ENCODE results near the gene GALNT10.

The GALNT10 gene

DNA sequence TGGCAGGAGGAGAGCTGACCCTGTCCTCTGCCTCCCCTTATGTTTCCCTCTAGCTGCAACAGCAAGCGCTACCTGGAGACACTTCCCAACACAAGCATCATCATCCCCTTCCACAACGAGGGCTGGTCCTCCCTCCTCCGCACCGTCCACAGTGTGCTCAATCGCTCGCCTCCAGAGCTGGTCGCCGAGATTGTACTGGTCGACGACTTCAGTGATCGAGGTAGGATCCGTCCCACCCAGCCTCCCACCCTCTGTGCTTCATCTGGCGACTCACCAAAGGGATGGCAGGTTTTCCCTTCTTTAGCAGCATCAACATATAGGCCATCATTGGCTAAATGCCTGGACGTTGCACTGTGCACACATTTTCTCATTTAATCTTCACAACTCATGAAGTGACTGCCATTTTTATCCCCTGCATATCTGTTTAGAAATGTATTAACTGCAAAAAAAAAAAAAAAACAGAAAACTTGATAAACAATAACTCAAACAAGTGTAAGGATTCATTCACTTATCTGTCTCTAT is 139.0 kb downstream of the GALNT10 start:
- DNase-seq, result no peak

DNA sequence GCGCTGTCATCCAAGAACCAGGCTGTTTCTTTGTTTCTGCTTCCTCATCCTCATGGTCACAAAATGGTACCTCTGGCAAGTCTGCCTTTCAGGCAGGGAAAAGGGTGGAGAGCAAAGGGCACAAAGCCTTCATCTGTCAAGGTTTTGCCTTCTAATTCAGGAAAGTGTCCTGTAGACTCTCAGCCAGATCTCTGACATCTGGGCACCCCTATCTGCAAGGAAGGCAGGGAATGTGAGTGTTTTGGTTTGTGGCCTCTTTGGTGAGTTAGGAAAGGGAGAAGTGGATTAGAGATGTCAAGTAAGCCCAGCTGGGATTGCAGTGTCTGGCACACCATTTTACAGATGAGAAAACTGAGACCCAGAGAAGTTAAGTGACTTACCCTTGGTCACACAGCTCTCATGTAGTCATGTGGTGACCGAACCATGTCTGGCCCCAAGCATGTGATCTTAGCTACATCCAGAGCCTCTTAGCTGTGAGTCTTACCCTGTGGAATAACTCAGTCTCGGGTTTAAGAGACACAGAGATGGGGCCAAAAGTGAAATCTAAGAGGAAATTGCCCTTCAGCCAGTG is 139.6 kb downstream of the GALNT10 start:
- DNase-seq, result no peak

DNA sequence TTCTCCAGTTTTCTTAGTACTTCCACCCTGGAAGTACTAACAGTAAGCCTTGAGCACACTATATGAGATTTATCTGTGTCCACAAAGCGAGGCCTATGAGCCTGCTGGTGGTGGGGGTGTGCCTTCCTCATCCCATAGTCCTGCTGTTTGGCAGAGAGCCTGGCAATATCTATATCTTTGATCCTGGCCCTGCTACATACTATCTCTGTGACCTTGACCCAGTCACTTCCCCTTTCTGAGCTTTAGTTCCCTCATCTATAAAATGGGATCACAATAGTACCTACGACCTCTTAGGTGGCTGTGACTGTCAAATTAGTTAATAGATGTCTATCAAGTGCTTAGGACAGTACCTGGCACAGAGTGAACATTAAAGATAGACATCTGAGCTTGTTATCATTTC is 140.7 kb downstream of the GALNT10 start:
- DNase-seq, result no peak

DNA sequence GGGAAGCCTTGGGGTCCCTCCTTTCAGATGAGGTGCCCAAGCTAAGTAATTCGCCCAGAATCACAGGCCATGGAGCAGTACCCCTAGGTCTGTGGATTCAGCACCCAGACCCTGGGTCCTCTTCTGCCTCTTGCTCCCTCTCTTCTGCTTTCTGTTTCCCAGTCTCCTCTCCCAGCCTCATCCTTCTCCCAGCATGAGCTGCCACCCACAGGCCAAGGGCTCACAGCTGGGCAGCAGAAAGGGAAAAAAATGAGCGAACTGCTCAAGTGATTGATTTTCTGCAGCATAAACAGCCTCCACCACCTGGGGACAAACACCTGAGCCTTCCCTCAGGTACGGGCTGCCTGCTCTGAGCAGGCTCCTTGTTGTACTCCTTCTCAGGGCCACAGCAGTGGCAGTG is 141.4 kb downstream of the GALNT10 start:
- DNase-seq, result no peak

DNA sequence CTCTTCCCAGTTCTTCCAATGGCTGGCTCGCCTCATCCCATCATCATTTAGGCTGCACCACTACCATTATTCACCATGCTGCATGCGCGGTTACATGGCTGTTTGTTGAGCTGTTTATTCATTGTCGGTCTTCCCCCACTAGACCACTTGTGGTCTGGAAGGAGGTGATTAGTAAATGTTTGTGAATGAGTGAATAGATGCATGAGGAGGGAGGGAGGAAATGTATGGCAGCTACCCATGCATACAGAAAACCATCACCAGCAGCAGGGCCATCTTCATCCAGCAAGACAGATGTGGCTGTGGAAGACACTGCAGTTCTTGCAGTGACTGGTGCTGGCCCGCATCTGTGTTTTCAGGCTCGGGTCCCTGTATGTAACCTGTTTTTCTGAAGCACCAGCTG is 141.9 kb downstream of the GALNT10 start:
- no peak for DNase-seq

DNA sequence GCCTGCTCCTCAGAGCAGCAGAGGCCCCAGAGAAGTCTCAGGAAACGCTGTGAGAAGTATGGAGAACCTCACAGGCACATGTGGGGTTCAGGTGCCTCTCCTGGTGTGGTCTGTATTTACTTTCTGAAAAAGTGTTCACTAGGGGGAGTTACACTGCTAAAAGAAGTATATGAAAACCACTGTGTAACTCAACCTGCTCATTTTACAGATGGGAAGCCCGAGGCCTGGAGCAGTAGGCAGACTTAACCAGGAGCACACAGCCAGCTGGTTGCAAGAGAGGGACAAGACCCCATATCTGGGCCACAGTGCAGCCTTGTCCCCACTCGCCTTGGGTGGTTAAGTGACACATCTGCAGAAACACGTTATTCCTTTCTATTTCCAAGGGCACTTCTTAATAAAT is 142.5 kb downstream of the GALNT10 start:
- DNase-seq, result no peak

DNA sequence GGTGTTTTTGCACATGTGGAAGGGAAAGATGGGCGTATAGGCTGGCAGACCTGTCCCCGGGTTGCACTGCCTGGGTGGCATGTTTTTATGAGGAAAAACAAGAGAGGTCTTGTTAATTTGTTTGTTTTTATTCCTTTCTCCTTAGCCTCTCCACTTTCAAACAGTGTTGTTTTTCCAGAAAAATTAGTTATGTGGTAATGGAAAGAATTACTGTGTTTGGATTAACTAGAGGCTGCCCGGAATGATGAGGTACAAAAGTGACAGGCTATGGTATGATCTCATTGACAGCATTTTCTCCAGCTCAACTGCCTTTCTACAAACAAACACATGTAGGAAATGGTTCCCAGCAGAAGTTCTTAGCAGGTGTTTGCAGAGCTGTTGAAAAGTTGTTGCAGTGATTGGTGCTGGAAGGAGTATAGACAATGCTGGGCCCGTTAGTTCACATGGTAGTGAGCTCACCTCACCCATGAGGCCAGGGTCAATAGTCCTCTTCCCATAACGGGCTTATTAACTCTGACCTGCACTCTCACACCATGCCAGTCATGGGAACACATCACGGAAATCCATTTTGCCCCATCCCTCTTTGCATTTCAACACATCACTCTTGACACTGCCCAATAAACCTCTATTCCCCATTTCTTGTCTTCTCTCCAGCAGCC is 144.0 kb downstream of the GALNT10 start:
- no peak for DNase-seq

DNA sequence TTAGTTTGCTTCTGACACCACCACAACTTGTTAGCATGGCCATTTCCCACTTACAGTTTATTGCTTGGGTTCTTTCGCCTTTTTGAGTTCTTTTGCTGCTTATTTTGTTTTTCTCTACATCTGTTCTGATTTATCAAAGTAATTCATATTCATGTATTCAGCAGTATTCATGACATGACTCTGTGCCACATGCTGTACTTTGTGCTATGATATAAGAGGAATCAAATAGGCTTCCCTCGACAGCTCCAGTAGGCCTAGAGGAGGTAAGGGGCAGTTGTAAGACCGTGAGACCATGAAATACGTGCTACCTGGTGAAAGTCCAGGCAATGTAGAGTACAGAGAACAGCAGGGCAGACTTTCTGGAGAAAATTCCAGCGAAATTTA is 144.5 kb downstream of the GALNT10 start:
- DNase-seq, result no peak

DNA sequence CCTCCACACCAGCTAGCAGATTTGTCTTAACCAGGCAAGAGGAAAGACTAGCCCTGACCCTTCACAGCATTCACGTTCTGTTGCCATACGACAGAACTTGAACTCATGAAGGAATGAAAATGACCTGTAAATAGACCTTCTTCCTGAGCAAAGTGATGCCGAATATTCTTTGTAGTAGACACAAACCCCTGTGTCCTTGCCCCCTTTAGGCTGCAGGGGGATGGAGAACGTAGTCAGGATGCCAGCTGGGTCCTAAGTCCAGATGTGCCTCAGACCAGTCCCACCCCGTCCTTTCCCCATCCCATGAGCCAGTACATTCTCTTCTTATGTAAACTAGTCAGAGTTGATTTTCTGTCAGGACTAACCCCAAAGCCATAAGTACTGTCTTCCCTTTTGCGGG is 151.1 kb downstream of the GALNT10 start:
- no peak for DNase-seq

DNA sequence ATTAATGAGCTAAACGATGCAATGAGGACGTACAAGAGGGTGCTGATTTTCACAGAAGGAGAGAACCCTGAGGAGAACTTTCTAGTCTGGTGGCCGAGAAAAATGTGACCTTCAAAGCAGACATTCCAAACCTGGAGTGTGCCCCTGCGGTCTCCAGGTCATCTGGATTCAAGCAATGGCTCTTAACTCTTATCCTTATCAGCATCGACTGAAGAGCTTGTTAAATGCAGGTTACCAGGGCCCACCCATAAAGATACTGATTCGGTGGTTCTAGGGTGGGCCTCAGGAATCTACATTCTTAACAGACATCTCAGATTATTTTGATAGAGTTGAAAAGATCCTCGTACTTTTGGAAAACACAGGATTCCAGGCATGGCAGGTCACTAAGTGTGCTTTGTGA is 151.7 kb downstream of the GALNT10 start:
- DNase-seq, result no peak

DNA sequence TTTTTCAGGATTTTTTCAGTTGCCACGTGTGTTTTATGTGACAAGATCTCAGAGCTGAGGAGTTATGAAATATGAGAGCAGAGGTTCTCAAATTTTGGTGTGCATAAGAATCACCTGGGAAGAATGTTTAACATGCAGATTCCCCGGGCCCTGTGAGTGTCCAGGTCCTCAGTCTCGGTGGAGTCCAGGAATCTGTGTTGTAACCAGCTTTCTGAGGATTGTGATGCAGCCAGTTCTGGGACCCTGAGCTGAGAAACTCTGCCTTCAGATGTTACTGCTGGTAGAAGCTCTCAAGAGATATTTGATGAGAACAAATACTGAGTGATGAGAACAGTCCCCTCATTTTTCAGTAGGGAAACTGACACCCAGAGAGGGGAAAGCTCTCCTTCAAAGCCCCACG is 152.4 kb downstream of the GALNT10 start:
- no peak for DNase-seq

DNA sequence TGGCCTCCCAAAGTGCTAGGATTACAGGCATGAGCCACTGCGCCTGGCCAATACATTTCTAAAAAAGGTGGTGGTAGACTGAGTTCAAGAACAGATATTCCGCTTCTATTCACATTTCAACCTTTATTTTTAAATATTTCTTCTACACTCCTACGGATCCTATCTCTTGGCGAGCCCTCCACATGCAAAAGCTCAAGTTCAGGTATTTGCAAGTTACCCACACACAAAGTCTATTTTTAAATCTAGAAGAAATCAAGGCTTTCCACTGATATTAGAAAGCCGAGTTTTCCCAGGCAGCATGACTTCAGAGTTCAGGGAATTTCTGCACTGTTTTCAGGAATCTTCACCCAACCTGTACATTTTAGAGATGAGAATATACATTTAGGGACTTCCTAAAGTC is 153.9 kb downstream of the GALNT10 start:
- DNase-seq, result no peak

DNA sequence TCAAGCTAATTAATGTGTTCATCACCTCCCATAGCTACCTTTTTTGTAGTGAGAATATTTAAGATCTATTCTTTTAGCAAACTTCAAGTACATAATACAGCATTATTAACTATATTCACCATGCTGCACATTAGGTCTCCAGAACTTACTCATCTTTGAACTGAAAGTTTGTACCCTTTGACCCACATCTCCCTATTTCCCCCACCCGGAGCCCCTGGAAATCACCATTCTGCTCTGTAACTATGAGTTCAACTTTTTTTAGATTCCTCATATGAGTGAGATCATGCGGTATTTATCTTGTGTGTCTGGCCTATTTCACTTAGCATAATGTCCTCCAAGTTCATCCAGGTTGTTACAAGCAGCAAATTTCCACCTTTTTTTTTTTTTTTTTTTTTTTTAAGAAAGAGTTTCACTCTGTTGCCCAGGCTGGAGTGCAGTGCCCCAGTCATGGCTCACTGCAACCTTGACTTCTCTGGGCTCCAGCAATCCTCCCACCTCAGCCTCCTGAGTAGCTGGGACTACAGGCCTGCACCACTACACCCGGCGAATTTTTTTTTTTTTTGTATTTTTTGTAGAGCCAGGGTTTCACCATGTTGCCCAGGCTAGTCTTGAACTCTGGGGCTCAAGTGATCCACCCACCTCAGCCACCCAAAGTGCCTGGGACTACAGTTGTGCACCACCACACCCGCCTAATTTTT is 154.9 kb downstream of the GALNT10 start:
- no peak for DNase-seq

DNA sequence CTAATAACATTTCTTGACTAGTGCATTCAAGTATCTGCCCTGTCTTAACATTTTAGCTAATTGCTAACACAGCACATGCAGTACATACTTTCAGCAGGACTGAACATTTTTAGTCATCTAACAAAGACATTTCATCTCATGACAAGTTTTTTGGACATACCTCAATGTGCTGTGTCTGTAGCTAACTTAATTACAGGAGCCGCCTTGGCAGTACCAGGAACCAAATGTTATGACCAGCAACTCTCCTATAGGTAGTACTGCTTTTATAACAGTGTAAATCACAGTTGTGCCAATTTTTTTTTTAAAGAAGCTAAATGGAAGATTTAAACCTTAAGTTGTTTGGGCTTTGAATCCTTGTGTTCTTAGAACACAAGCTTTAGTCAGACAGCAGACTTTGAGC is 155.9 kb downstream of the GALNT10 start:
- no peak for DNase-seq

DNA sequence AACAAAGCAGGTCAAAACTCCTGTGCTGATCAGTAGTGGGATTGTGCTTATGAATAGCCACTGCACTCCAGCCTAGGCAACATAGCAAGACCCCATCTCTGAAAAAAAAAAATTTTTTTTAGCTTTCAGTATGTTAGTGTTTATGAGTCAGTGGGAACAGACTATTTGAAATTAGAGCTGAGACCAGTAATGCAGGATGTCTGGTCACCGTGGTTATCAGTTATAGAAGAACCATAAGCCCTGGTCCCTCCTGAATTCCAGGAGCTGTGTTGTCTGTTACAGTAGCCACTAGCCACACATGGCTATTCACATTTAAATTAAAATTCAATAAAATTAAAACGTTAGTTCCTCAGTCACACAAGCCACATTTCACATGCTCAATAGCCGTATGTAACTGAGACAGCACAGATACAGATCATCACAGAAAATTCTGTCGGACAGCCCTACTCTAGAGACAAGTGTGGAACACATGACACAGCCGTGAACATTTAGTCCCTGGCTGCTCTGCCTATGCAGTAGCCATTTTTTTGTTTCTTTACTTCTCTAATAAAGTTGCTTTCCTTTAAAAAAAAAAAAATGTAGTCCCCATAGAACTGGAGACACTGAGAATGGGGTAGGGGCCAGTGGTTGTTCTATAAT is 159.2 kb downstream of the GALNT10 start:
- no peak for DNase-seq

DNA sequence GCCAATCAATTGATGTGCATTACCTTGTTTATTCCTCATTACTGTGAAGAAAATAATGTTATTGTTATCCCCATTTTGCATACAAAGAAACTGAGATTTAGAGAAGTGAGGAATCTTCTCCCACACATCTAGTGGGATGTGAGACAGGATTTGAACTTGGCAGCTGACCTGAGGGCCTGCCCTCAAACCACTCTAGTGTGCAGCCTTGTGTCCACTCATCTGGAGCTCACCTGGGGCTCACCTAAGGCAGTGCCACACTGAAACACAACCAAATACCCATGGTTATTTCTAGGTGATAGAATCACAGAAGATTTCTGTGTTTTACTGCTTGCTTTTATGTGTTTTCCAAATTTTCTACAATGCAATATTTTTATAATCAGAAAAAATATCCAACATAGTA is 160.6 kb downstream of the GALNT10 start:
- no peak for DNase-seq

DNA sequence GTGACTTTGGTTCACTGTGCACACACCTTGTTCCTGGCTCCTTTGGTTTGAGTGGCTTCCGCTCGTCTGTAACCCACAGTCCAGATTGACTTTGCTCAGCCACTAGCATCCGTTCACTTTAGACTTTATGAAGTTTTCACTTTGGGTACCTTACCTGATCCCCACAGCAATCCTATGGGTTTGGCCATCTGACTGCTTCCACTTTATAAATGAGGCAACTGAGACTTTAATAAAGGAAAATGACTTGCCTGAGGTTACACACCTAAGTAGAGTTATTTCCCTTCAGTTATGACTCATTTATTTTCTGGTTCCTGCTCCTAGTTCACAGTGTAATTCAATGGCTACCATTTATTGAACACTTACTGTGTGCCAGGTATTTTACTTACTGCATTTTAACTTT is 161.0 kb downstream of the GALNT10 start:
- DNase-seq, result no peak

DNA sequence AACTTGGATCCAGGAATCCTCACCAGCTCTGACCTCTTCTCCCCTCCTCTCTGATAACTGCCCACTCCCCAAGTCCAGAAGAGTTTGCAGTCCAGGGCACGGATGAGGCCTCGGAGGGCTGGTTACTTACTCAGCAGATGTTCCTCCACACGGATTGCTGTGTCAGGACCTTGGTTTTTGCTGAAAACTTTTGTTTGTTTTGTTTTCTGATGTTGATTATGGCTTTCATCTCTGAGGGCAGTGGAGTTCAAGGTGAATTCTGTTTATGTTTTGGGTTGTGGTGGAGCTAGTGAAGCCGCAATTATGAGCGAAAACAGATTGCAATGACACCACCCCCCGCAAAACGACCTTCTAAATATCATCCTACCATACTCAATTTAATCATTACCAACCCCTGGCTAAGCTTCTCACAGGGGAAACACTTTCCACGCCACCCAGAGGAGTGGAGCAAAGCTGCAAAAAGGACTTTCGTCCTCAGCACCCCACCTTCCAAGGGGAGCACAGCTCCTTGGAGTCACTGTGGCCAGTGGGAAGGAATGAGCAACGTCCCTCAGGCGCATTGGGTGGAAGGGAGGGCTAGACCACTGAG is 162.5 kb downstream of the GALNT10 start:
- no peak for DNase-seq

DNA sequence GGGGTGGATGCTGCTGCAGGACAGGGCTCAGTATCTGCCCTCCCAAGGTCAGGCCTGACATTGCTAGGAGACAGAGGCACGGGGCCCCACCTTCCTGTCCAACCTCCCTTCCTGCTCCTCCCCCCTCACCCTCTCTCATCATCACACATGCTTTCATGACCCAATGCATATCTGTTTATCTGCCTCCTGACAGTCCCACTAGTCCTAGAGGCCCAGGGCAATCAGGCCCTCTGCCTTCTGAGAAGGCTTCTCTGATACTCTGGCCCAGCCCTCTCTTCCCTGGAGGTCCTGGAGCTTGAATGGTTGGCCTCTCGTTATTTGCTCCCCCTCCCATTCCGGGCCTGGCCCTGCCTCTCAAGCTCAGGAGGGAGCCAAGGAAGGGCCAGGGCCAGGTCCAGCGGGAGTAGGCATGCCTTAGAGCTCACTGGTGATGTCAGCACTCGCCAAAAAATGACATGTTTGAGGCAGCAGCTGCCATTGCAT is 164.6 kb downstream of the GALNT10 start:
- DNase-seq, result no peak

DNA sequence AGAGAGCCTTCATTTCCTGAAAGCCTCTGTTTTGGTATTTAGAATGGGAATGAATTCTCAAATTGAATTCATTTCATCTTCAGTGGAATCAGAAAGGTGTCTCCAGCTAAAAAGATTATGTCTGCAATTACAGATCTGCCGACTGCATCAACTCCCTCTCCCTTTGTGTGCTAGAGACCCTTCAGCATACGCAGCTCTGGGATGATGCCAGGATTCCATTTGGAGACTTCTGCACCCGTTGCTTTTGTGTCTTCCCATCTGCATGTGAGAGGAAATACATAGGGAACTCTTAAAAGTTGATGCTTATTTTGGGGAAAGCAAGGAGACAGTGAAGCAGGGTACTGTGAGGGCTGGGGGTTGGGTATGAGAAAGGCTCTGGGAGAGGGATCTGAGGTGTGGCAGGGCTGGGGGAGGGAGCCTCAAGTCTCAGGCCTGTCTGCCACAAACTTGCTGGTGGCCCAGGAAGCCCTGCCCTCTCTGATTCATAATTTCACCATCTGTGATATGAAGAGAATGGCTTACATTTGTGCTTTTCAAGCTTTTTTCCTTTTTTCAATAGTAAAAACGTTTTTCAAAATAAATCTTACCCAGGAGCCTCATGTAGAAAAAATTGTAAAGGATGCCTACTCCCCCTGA is 165.6 kb downstream of the GALNT10 start:
- no peak for DNase-seq

DNA sequence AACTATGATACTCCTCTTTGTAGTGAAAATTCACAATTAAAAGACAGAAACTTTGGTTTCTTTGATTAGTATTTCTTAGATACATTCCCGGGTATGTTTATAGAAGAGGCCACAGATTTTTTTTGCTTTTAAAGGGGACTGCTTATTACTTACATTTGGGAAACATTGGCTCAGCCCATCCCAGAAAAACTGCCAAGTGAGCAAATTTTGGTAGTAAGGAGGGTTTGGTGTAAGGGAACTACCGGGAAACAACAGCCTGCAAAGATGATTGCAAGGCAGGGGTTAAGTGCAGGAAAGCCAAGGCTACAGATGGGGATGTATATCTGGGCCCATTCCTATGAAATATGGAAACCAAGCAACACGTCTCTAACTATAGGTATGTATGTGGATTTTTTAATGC is 166.4 kb downstream of the GALNT10 start:
- no peak for DNase-seq

DNA sequence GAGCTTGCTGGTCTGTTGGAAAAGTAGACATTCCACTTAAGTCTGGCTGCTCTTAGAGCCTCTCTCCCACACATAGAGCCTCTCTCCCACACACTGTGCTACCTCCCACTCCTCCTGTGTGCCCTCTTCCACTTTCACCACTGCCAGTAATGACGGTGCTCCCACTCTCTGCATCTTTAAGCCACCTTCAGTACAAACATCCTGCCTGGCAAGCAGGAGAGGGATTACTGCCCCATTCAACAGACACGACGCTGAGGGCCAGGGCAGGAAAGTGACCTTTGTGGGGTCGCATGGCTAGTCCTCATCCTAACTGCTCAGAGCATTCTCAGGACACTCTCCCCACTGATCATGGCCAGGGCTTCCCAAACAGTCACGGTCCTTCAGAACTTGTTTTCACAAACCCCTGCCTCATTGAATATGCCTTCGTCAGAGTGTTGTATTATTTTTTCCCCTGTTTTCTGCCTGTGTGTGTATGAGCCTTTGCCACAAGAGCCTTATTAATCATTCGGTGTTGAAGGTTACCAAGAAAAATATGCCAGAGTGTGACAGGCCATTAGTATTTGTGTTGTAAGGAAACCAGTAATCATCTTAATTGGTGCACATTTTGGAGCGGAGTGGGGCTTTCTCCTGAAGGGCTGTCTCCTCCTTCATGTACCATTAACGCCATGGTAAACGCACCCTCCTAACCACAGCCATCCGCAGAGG is 168.1 kb downstream of the GALNT10 start:
- DNase-seq, result no peak

All from CD4-positive, alpha-beta T cell treated with Interleukin-10 for 1 hour (primary cell).